SK-N-SH treated with all-trans-retinoic acid at 6 μM for 48 hours (cell line): ENCODE measurements around the gene COBLL1.

Experiments used
- ARNTL ChIP-seq: fragments of 450-650 bp; formaldehyde crosslinking; IDR thresholded peaks from 2 replicates; pipeline ENCODE4 v1.5.0; 2020; ENCODE audit warnings: low read depth, mild to moderate bottlenecking, moderate library complexity, borderline replicate concordance
- ESRRG ChIP-seq: fragments of 250-450 bp; sonication (Bioruptor Pico); IDR thresholded peaks from 2 replicates; pipeline ENCODE4 v1.6.1; 2021; ENCODE audit warnings: mild to moderate bottlenecking
- ZFP30 ChIP-seq: fragments of 450-650 bp; formaldehyde crosslinking; IDR thresholded peaks from 2 replicates; pipeline ENCODE4 v1.5.0; 2022; ENCODE audit warnings: mild to moderate bottlenecking, moderate library complexity

DNA sequence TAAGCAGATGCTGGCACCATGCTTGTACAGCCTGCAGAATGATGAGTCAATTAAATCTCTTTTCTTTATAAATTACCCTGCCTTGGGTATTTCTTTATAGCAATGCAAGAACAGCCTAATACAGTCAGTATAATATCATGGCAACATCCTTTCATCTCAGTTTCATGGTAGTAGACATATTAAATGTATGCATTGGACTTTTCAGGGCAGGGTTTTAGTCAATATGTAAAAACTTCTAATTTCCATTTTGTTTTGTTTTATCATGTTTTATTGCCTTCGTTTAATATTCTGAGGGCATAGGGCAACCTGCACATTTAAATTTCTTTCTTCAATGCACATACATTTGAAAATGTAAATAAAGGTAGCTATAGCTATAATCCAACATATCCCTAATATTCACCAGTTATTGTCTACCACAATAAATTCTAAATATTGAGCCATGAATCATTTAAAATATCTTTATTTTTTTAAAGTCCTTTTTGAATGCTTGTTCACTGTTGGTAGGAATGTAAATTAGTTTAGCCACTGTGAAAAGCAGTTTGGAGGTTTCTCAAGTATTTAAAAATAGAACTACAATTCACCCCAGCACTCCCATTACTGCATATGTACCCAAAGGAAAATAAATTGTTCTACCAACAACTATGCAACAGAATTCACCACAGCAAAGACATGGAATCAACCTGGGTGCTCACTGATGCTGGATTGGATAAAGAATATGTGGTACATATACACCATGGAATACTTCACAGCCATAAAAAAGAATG, 178.6 kb downstream of the COBLL1 start:
- TF ChIP-seq ARNTL, result no peak
- TF ChIP-seq ESRRG (CRISPR knock-in tag), result no peak
- TF ChIP-seq ZFP30, result no peak
